ENCODE measurements around the gene C1orf185. TPM values are rescaled to one million over a fixed set of nuclear protein-coding genes. Genes with fewer than 3 reads are reported as not detected.
A peak's percentile ranks its signal among the peaks of the same experiment; 100 is the strongest.

C1orf185 gene
- total RNA-seq: not detected
- long read RNA-seq: 0 reads

DNA sequence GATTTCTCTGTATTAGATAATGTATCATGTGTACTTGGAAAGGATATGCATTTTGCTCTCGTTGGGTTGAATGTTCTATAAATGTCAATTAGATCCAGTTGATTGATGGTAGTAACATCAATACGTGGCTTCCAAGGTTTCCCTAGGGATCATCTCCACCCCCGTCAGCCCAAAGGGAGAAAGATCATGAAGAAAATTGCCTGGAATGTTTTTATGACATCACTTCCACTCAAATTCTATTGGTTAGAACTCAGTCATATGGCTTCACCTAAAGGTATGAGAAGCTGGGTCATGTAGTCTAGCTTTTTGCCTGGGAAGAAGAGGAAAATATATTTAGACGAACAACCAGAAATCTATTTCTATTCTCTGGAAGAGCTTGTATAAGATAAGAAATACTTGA, at the start of gene C1orf185:
Gene C1orf185, plus strand, starts transcription at position 253 of the 400 bp plus-strand sequence. Its CDS starts 6 bp downstream, at position 259.
- Histone ChIP-seq H3K4me1 (no peaks in the 10 kb centered on the region), H3K36me3 (no peaks in the 10 kb centered on the region), H3K4me3 (no peak within 1 kb of the TSS), H3K27ac (no peak within 1 kb of the TSS), H3K9me3 (no peaks in the 10 kb centered on the region), H3K27me3 (no peaks in the 10 kb centered on the region)
- intact Hi-C loops (cut with DNase I): no loop called here
- no peak for DNase-seq
- ATAC-seq: no peak
- TF ChIP-seq, protein P1, sequence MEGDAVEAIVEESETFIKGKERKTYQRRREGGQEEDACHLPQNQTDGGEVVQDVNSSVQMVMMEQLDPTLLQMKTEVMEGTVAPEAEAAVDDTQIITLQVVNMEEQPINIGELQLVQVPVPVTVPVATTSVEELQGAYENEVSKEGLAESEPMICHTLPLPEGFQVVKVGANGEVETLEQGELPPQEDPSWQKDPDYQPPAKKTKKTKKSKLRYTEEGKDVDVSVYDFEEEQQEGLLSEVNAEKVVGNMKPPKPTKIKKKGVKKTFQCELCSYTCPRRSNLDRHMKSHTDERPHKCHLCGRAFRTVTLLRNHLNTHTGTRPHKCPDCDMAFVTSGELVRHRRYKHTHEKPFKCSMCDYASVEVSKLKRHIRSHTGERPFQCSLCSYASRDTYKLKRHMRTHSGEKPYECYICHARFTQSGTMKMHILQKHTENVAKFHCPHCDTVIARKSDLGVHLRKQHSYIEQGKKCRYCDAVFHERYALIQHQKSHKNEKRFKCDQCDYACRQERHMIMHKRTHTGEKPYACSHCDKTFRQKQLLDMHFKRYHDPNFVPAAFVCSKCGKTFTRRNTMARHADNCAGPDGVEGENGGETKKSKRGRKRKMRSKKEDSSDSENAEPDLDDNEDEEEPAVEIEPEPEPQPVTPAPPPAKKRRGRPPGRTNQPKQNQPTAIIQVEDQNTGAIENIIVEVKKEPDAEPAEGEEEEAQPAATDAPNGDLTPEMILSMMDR (IDR thresholded peaks at IDR 0.05): no peak

DNA sequence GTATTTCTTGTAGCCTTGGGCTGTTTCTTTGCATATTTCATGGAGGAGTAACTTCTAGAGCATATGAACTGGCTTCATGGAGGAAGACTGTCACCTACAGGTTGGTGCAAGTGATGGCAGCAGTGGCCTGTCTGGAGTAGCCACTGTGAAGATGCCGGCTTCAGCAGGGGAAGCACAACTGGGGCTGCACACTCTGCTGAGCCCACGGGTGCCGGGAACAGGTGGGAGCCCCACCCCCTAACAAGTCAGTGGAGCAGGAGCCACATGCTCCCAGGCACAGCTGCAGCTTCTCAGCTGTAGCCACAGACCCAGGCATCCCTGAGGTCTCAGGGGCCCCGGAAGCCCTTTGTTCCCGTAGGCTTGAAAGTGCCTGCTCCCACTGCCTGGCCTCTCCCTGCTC, 43.2 kb upstream of the C1orf185 start:
- Histone ChIP-seq H3K27me3 (no peaks in the 10 kb centered on the region), H3K27ac (no peak overlapping the region), H3K4me3 (no peak overlapping the region), H3K4me1 (no peaks in the 10 kb centered on the region), H3K9me3 (peaks cover 8% of the 10 kb centered on the region), H3K36me3 (no peaks in the 10 kb centered on the region)
- intact Hi-C loops (cut with DNase I): no loop called here
- TF ChIP-seq, protein P1 (IDR thresholded peaks at IDR 0.05): peak; percentile 29
- ATAC-seq (peak; percentile 59), DNase-seq (no peak)

DNA sequence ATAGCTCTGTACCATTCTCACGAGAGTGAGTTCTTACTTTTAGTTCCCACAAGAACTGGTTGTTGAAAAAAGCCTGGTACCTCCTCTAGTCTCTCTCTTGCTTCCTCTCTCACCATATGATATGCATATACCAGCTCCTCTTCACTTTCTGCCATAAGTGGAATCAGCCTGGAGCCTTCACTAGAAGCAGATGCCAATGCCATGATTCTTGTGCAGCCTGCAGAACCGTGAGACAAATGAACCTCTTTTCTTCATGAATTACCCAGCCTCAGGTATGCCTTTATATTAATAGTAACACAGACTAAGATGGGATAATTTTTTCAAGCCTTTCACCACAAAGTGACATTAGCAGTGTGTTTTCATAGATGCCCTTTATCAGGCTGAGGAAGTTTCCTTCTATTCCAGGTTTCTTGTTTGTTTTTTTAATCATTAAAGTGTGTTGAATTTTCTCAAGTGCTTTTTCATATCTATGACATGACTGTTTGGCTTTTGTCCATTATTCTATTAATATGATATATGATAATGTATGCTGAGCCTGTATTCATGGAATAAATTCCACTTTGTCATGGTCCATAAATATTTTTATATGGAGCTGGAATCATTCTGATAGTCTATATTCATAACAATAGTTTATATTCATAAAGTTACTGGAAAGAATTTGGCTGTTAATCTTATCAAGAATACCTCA, 40.7 kb upstream of the C1orf185 start:
- intact Hi-C loops (cut with DNase I): no loop called here
- Histone ChIP-seq H3K36me3 (no peaks in the 10 kb centered on the region), H3K9me3 (peaks cover 1% of the 10 kb centered on the region), H3K27ac (no peak overlapping the region), H3K4me3 (no peak overlapping the region), H3K4me1 (no peaks in the 10 kb centered on the region), H3K27me3 (no peaks in the 10 kb centered on the region)
- DNase-seq (no peak), ATAC-seq (no peak)
- TF ChIP-seq, protein P1 (IDR thresholded peaks at IDR 0.05): no peak

DNA sequence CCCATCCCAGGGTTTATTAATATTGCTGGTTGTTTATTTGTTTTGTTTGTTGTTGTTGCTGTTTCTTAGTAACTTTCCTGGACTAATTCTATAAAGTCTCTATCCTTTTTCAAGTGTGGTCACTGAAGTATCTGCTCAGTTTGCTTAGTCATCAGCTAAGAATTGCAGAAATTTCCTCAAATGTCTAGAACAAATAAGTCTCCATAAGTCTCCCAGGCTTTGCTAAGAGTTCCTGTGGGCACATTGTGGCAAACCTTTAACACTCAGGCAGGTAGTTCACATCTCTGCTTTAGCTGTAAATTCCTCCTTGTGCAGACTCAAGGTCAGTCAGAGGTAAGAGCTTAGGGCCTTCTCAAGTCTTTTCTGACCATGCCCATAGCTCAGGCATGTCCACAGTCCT, 38.9 kb upstream of the C1orf185 start:
- H3K27me3 ChIP-seq: no peaks in the 10 kb centered on the region
- ATAC-seq: no peak
- H3K27ac ChIP-seq: no peak overlapping the region
- TF ChIP-seq, protein P1 (IDR thresholded peaks at IDR 0.05): no peak
- no peaks in the 10 kb centered on the region for H3K9me3 ChIP-seq
- intact Hi-C loops (cut with DNase I): no loop called here
- H3K4me3 ChIP-seq: no peak overlapping the region
- no peak for DNase-seq
- no peaks in the 10 kb centered on the region for H3K4me1 ChIP-seq
- no peaks in the 10 kb centered on the region for H3K36me3 ChIP-seq

DNA sequence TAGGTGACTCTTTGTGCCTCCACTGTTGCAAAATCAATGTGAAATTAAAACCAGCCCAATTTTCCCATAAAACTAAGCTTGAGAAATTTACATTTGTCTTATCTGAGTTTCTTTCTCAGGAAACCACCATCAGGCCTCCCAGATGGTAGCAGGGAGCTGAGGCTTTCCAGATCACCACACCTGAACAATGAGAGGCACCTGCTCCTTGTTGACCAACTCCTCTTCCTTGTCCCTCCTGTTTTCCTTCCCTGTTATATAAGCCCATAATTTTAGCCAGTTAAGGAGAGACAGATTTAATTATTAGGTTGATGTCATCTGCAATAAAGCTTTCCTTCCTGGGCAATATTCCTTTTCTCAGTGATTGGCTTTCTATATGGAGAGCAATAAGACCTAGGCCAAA, 32.0 kb upstream of the C1orf185 start:
- intact Hi-C loops (cut with DNase I): no loop called here
- Histone ChIP-seq H3K4me1 (no peaks in the 10 kb centered on the region), H3K27ac (no peak overlapping the region), H3K9me3 (no peaks in the 10 kb centered on the region), H3K36me3 (no peaks in the 10 kb centered on the region), H3K4me3 (no peak overlapping the region), H3K27me3 (no peaks in the 10 kb centered on the region)
- TF ChIP-seq, protein P1 (IDR thresholded peaks at IDR 0.05): no peak
- ATAC-seq (no peak), DNase-seq (no peak)
